Left ventricle myocardium superior (tissue), 1 donor: ENCODE measurements around the gene GLE1. TPM values are rescaled to one million over a fixed set of nuclear protein-coding genes. Genes with fewer than 3 reads are reported as not detected.
"Not testable (repeated sequence)": the region's sequence is repeated elsewhere in the genome, so short reads cannot be mapped to it uniquely, and the experiment has no call there.

Source experiments
- ATAC-seq: fragments of 200-7000 bp; cut with Tn5 transposase; one replicate; pipeline ENCODE4 v1.9.1; 2020; ENCODE audit warnings: mild to moderate bottlenecking, moderate library complexity
- DNase-seq: peaks from one replicate; pipeline ENCODE4 v3.0.0-alpha.2; 2020
- intact Hi-C: fragments of 100-400 bp; cut with micrococcal nuclease; formaldehyde crosslinking; loops from one replicate; pipeline ENCODE4 v1.11.0; 2022
- total RNA-seq: library from RNA; stranded (reverse); fragmentation: NEBNext Ultra II Directional; extraction: Animal tissue kit (Norgen Biotek cat#: 25700); gene quantifications from one replicate; pipeline ENCODE4 v1.2.1, GENCODE V29; 2021
- donor health status: DM: no; HTN: yes; CAD: no; lungs with severe emphysema.

Gene GLE1
- total RNA-seq, 1 donor from 2014 or later, result 20.6 TPM

- DNase-seq (no peak), ATAC-seq (no peak)
- intact Hi-C loops, result no loop called here
Observed at GRCh38 chr9:128495296-128495695, 9.2 kb upstream of the GLE1 start.

- intact Hi-C loops, result no loop called here
- DNase-seq (no peak), ATAC-seq (no peak)
Observed at GRCh38 chr9:128495804-128496417, 8.6 kb upstream of the GLE1 start.

GRCh38 chr9:128497824-128498610, 6.5 kb upstream of the GLE1 start:
- intact Hi-C loops, result no loop called here
- no peak for ATAC-seq
- no peak for DNase-seq

- intact Hi-C loops, result no loop called here
- ATAC-seq, result no peak
- no peak for DNase-seq
Observed at GRCh38 chr9:128498911-128499310, 5.6 kb upstream of the GLE1 start.

- ATAC-seq (no peak), DNase-seq (no peak)
- intact Hi-C loops, result no loop called here
Observed at GRCh38 chr9:128499920-128500319, 4.6 kb upstream of the GLE1 start.

GRCh38 chr9:128503415-128503825, 1.1 kb upstream of the GLE1 start:
- DNase-seq, intact Hi-C loops, ATAC-seq: not testable (repeated sequence)

GRCh38 chr9:128503870-128504269, 649 bp upstream of the GLE1 start:
- intact Hi-C loops, result no loop called here
- ATAC-seq (peak; percentile 39), DNase-seq (no peak)

- intact Hi-C loops, result no loop called here
- no peak for DNase-seq
- ATAC-seq, result no peak
Observed at GRCh38 chr9:128505414-128505765, 871 bp downstream of the GLE1 start.

- intact Hi-C loops, ATAC-seq, DNase-seq: not testable (repeated sequence)
Observed at GRCh38 chr9:128505906-128506305, 1.4 kb downstream of the GLE1 start.

- no peak for DNase-seq
- intact Hi-C loops, result no loop called here
Observed at GRCh38 chr9:128512820-128513219, 8.3 kb downstream of the GLE1 start.

GRCh38 chr9:128521956-128522355, 17.4 kb downstream of the GLE1 start:
- ATAC-seq, result no peak
- no peak for DNase-seq
- intact Hi-C loops, result no loop called here

More at GRCh38 chr9:128512820-128513219, 8.3 kb downstream of the GLE1 start:
- no peak for ATAC-seq

- DNase-seq (peak; percentile 70), ATAC-seq (peak; percentile 54)
- intact Hi-C loops, result no loop called here
Observed at GRCh38 chr9:128523199-128523925, 18.8 kb downstream of the GLE1 start.

- ATAC-seq (no peak), DNase-seq (no peak)
- intact Hi-C loops, result no loop called here
Observed at GRCh38 chr9:128526720-128527119, 22.2 kb downstream of the GLE1 start.

- ATAC-seq, result no peak
- DNase-seq, result no peak
- intact Hi-C loops, result no loop called here
Observed at GRCh38 chr9:128528445-128529160, 24.1 kb downstream of the GLE1 start.

GRCh38 chr9:128529191-128529590, 24.7 kb downstream of the GLE1 start:
- DNase-seq (no peak), ATAC-seq (no peak)
- intact Hi-C loops, result no loop called here

GRCh38 chr9:128532581-128532980, 28.1 kb downstream of the GLE1 start:
- ATAC-seq, result no peak
- intact Hi-C loops, result no loop called here
- no peak for DNase-seq

GRCh38 chr9:128540634-128541360, 36.3 kb downstream of the GLE1 start:
- intact Hi-C loops, result no loop called here
- DNase-seq (no peak), ATAC-seq (peak; percentile 56)

GRCh38 chr9:128546504-128546903, 42.0 kb downstream of the GLE1 start:
- no peak for ATAC-seq
- intact Hi-C loops, result no loop called here
- DNase-seq, result no peak

GRCh38 chr9:128548876-128549275, 44.4 kb downstream of the GLE1 start:
- intact Hi-C loops, result no loop called here
- no peak for DNase-seq
- no peak for ATAC-seq
